Renal cortical epithelial cell (primary cell): ENCODE data around the gene DCUN1D3. TPM values are rescaled to one million over a fixed set of nuclear protein-coding genes. Genes with fewer than 3 reads are reported as not detected.
"Not testable (repeated sequence)": the region's sequence is repeated elsewhere in the genome, so short reads cannot be mapped to it uniquely, and the experiment has no call there.

Experiments used
- DNase-seq: peaks from one replicate; pipeline ENCODE4 v3.0.0-alpha.2; 2011; ENCODE audit warnings: low read depth
- total RNA-seq: library from RNA; depleted of rRNA; stranded (reverse); fragments of >200 nt; gene quantifications from 2 replicates; pipeline ENCODE4 v1.2.3, GENCODE V29; 2014

DCUN1D3 gene
- total RNA-seq, 1 donor from 2014 or later = 31.2 TPM

DNA sequence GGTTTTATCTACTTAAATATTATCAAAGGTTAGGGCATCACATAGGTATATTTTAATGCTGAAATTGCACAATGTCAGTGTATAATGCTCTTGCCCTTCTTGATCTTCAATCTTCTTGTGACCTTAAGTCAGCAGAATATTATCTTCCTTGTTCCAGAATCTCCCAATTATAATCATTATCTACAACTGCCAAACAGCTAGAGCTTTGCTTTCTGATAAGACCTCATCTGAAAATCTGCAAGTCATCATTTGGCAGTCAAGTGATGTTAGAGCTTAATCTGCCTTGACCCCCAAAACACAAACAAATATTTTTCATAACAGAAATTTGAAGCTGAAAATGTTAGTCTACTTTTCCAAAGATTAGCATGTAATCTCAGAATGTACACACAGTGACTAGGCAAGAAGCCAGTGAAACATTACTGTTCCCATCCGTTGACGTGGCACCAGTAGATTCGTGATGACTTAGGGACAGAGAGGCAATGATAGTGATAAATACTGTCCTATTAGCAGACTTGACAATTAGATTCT lies 74.1 kb downstream of the DCUN1D3 start:
- no peak for DNase-seq

DNA sequence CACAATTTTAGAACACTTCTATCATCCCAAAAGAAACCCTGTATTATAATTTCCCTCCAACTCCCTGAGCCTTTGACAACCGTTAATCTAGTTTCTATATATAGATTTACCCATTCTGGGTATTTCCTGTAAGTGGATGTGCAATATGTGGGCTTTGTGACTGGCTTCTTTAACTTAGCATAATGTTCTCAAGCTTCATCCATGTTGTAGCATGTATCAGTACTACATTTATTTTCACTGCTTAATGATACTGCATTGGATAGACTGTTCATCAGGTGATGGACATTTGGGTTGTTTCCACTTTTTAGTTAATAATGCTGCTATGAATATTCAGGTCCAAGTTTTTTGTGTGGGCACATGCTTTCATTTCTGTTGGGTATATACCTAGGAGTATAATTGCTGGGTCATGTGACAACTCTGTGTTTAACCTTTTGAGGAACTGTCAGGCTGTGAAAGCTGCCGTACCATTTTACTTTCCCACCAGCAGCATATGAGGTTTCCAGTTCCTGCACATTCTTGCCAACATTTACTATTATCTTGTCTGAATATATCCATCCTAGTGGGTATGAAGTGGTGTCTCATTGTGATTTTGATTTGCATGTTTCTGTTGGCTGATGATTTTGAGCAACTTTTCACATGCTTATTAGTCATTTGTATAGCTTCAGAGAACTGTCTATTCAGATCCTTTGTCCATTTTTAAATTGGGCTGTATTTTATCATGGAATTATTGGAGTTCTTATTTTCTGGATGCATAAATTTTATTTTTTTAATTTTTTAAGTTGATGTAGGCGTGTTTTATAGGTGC lies 77.4 kb downstream of the DCUN1D3 start:
- DNase-seq = no peak

DNA sequence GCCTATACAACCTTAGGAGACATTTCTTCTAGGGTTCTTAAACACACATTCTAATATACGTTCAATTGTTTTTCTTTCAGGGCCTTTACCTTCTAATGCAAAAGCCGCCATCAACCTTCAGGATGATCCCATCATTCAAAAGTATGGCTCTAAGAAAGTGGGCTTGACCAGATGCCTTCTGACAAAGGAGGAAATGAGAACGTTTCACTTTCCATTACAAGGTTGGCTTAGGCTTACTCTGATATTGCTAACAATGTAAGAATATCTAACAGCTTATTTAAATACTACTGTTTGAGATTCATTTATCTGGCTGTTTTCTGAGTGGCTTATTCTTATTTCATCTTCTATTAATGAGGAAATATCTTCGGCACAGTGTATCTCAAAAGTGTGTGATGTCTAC lies 78.5 kb downstream of the DCUN1D3 start:
- DNase-seq = no peak

DNA sequence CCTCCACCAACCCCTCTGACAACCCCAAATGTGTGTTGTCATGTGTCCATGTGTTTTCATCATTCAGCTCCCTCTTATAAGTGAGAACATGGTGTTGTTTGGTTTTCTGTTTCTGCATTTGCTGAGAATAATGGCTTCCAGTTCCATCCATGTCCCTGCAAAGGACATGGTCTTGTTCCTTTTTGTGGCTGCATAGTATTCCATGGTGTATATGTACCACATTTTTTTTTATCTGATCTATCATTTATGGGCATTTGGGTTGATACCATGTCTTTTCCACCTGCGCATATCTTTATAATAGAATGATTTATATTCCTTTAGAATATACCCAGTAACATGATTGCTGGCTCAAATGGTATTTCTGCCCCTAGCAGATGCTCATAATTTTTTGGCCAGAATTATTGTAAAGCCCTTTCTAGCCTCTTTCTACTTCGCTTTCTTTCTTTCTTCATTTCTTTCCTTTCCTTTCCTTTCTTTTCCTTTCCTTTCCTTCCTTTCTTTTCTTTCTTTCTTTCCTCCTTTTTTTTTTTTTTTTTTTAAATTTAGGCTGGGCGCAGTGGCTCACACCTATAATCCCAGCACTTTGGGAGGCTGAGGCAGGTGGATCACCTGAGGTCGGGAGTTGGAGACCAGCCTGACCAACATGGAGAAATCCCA lies 81.1 kb downstream of the DCUN1D3 start:
- no peak for DNase-seq

DNA sequence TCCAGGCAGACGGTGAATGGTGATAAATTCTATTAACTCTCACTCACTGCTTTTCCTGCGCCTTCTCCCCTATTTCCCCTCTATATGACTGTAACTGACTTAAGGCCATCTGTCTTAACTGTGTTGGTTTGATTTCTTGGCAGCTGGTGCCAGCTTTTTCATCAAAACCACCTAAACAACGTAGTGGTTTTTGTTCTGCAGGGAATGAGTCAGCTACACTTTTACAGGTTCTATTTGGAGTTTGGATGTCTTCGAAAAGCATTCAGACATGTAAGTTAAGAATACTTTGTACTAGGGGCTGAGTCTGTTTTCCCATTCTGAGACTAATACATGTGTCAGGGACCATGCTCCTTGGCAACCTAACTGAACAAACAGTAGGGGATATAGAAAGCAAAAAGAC lies 85.4 kb downstream of the DCUN1D3 start:
- peak; percentile 28 for DNase-seq

DNA sequence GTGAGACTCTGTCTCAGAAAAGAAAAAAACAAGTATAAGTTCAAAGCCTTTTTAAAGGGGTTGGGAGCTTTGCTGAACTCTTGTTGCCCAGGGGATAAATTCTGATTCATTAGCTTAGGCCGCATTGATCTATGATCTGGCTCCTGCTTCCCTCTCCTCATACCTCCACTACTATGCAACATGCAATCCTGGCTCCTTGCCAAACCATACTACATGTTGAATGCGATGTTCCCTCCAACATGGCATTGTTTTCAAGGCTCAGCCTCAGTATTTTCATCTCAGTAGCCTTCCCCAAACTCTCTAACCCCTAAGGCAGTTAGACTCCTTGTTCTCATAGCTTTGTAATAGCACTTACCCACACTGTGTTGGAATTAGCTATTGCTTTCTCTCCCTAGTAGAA lies 87.6 kb downstream of the DCUN1D3 start:
- no peak for DNase-seq

DNA sequence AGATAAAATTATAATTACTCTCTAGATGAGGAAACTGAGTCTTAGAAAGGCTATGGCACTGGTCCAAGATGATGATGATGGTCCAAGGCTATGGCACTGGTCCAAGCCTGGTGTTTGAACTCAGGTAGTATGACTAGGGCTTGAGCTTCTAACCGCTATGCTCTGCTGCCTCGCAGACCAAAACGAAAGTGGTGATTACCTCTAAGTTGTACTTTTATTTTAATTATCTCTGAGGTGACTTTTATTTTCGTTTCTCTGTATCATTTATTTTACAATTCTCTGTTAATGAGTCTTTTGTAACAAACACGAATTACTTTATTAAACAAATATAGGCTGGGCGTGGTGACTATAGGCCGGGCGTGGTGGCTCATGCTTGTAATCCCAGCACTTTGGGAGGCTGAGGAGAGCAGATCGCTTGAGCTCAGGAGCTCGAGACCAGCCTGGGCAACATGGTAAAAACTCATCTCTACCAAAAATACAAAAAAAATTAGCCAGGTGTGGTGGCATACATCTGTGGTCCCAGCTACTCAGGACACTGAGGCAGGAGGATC lies 88.2 kb downstream of the DCUN1D3 start:
- DNase-seq = no peak

DNA sequence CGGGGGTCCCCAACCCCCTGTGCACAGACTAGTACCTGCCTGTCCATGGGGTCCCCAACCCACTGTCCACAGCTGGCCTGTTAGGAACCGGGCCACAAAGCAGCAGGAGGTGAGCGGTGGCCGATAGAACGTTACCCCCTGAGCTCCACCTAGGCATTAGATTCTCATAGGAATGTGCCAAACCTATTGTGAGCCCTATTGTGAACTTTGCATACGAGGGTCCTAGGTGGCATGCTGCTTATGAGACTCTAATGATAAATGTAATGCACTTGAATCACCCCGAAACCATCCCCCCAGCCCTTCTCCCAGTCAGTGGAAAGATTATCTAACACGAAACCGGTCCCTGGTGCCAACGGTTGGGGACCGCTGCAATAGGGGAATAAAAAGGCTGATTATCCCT lies 92.3 kb downstream of the DCUN1D3 start:
- no peak for DNase-seq

DNA sequence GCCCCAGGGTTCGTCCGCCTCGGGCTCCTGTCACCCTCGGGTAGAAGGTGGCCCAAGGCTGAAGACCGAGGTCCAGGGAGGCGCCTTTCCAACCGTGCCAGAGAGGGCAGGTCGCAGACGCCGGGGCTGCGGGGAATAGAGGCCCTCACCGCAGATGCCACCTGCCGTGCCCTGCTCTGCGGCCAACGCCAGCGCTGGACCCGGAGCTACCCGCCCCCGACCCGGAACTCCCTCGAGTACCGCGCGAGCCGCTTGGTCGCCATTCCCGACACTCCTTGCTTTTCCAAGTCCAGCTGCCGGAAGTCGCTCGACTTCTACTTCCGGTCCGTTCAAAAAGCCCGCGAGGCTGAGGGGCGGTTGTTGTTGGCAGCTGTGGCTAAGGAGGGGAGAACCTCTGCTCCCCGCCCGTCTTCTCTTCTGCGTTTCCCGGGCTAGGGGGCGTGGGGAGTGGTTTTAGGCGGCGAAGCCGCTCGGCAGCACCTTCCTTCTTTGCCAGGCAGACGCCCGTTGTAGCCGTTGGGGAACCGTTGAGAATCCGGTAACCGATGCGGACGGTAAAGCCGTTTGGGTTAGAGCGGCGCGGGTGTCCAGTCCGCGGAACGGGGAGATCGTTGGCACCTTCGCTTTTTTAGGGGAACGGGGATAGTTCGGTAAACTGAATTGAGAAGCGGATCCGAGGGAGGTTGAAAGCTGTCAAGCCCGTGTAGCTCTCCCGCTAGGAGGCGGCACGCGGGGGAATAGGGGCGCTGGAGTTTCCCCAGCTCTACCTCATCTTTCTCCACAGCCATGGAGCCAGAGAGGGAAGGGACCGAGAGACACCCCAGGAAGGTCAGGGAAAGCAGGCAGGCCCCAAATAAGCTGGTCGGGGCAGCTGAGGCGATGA lies 93.7 kb downstream of the DCUN1D3 start, which contains the start of the genes ERI2 and REXO5:
TSS of gene ERI2 (minus strand) at position 305 of the 883 bp plus-strand sequence. CDS start at position 263, 42 bp downstream.
TSS of gene REXO5 (plus strand) at position 360 of the 883 bp plus-strand sequence. CDS start at position 787, 427 bp downstream.
- peak; percentile 94 for DNase-seq

DNA sequence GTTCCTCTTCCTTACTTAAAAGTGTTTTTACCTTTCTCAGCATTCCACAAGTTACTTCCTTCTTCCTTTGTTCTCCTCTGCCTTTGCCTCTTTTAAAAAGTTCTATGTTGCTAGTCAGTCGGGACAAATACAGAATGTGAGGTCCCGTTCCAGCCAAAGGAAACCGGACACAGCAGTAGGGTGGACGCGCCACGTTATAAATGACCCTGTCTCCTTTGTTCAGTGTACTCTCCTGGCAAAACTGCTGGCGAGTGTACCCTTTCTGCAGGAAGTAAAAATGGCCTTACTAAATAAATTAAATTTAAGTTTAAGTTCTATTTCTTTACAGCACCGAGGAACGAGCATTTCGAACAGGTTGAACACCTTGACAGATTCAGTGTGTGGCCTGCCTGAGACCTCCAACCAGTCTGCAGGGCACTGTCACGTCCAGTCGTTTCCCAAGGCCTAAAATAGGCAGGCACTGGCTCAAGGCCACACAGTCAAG lies 94.4 kb downstream of the DCUN1D3 start:
- not testable (repeated sequence) for DNase-seq

Other genes starting within 250 kb of the DCUN1D3 start
- 0.99 and 1.2 TPM in 2 replicates for gene ACSM1, start 202.7 kb downstream of the DCUN1D3 start, total RNA-seq
- gene THUMPD1, start 158.5 kb downstream of the DCUN1D3 start, total RNA-seq = 60.4 and 88.6 TPM in 2 replicates
- 8.5 and 34.6 TPM in 2 replicates for gene ACSM3, start 136.3 kb downstream of the DCUN1D3 start, total RNA-seq
- 24.3 and 29.9 TPM in 2 replicates for gene ERI2, start 93.9 kb downstream of the DCUN1D3 start, total RNA-seq
- 3.8 and 4.2 TPM in 2 replicates for gene REXO5, start 93.8 kb downstream of the DCUN1D3 start, total RNA-seq
- gene LYRM1, start 413 bp upstream of the DCUN1D3 start, total RNA-seq = 70.7 and 89.3 TPM in 2 replicates